ENCODE results near the gene RBKS.
"Not testable (repeated sequence)": the region's sequence is repeated elsewhere in the genome, so short reads cannot be mapped to it uniquely, and the experiment has no call there.

The RBKS gene

GRCh38 chr2:27756544-27757498, 133.4 kb downstream of the RBKS start:
- peak; percentile 81 to 91 (median 90) for DNase-seq

- DNase-seq = no peak
These were observed 134.1 kb downstream of the RBKS start for GRCh38 chr2:27756091-27756490.

- no peak for DNase-seq
These were observed 135.4 kb downstream of the RBKS start for GRCh38 chr2:27754831-27755230.

- DNase-seq = peak; percentile 86 to 93 (median 90)
These were observed 136.0 kb downstream of the RBKS start for GRCh38 chr2:27754138-27754588.

- no peak for DNase-seq
These were observed 137.5 kb downstream of the RBKS start for GRCh38 chr2:27752551-27753237.

GRCh38 chr2:27751377-27751776, 138.8 kb downstream of the RBKS start:
- DNase-seq = no peak

GRCh38 chr2:27748803-27749554, 141.2 kb downstream of the RBKS start:
- not testable (repeated sequence) for DNase-seq

- no peak for DNase-seq
These were observed 142.3 kb downstream of the RBKS start for GRCh38 chr2:27747827-27748352.

- no peak for DNase-seq
These were observed 143.9 kb downstream of the RBKS start for GRCh38 chr2:27746325-27746724.

GRCh38 chr2:27745494-27745893, 144.7 kb downstream of the RBKS start:
- not testable (repeated sequence) for DNase-seq

- no peak for DNase-seq
These were observed 147.6 kb downstream of the RBKS start for GRCh38 chr2:27742571-27742970.

GRCh38 chr2:27741673-27742072, 148.5 kb downstream of the RBKS start:
- DNase-seq = no peak

- DNase-seq = no peak
These were observed 151.2 kb downstream of the RBKS start for GRCh38 chr2:27739058-27739373.

- DNase-seq = no peak
These were observed 151.7 kb downstream of the RBKS start for GRCh38 chr2:27738349-27739057.

GRCh38 chr2:27737676-27738348, 152.4 kb downstream of the RBKS start:
- peak; percentile 41 to 74 (median 59) for DNase-seq

- DNase-seq = no peak
These were observed 153.3 kb downstream of the RBKS start for GRCh38 chr2:27736890-27737204.

- DNase-seq = no peak
These were observed 153.9 kb downstream of the RBKS start for GRCh38 chr2:27736031-27736889.

GRCh38 chr2:27735263-27735904, 154.8 kb downstream of the RBKS start:
- DNase-seq = peak; percentile 54 to 85 (median 69)

GRCh38 chr2:27734305-27734704, 155.9 kb downstream of the RBKS start:
- DNase-seq = no peak

Data from suppressor macrophage (primary cell).